Spleen (tissue), 7 donors: ENCODE data around the gene GJB3.

Experiments
- POLR2A ChIP-seq, 3 donors: fragments of 450-650 bp; IDR thresholded peaks; one replicate each; pipeline ENCODE4 v1.5.1; 2017; ENCODE audit warnings: antibody characterized with exemption in 3 of 3, mild to moderate bottlenecking in 1 of 3
- POLR2AphosphoS5 ChIP-seq, 3 donors: sonication (generic); formaldehyde crosslinking; IDR thresholded peaks; one replicate each; pipeline ENCODE4 v1.5.1; 2017; ENCODE audit warnings: antibody characterized with exemption in 3 of 3
- TF ChIP-seq, protein P1 (sequence below), 11 experiments: fragments of 200-600 bp in 7 of 11; fragments of 450-650 bp in 4 of 11; sonication (generic) in 4 of 11; IDR thresholded peaks in 8 of 11; conservative IDR thresholded peaks in 3 of 11; 1 replicate in 7 of 11; 2 replicates in 4 of 11; pipeline versions ENCODE4 v1.4.0 to v1.8.0; 2016 to 2021; ENCODE audit warnings: antibody characterized with exemption in 11 of 11, inconsistent platforms in 4 of 11, mild to moderate bottlenecking in 1 of 11
- donor health status: DM: no; HTN: no; CAD: no; lungs with moderate emphysema.
- donor health status: DM: no; HTN: no; CAD: no.
- donor health status: DM: no; HTN: no; CAD: no.

DNA sequence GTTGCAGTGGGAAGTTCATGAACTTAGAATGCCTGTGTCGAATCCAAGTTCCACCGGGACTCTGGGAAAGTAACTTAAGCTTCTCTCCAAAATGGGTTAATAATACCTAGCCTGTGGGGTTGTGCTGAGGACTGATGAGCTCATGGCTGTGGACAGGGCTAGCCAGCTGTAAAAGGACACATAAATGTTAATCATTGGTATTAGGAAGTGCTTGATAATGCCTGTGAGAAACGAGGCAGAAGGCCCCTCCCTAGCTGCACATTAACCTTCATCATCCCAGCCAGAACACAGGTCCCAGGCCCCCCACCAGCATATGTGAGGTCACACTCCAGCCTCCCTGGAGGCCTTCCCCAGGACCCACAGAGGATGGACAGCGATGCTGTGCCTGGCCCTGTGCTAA is 22.3 kb upstream of the GJB3 start:
- TF ChIP-seq, protein P1, sequence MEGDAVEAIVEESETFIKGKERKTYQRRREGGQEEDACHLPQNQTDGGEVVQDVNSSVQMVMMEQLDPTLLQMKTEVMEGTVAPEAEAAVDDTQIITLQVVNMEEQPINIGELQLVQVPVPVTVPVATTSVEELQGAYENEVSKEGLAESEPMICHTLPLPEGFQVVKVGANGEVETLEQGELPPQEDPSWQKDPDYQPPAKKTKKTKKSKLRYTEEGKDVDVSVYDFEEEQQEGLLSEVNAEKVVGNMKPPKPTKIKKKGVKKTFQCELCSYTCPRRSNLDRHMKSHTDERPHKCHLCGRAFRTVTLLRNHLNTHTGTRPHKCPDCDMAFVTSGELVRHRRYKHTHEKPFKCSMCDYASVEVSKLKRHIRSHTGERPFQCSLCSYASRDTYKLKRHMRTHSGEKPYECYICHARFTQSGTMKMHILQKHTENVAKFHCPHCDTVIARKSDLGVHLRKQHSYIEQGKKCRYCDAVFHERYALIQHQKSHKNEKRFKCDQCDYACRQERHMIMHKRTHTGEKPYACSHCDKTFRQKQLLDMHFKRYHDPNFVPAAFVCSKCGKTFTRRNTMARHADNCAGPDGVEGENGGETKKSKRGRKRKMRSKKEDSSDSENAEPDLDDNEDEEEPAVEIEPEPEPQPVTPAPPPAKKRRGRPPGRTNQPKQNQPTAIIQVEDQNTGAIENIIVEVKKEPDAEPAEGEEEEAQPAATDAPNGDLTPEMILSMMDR (IDR thresholded peaks at IDR 0.05 in 8 of 11, conservative IDR thresholded peaks at IDR 0.05 in 3 of 11), result no peak
- TF ChIP-seq POLR2A (IDR thresholded peaks at IDR 0.05) (no peak), POLR2AphosphoS5 (IDR thresholded peaks at IDR 0.05) (no peak)
